OCI-LY1 (cell line): ENCODE results near the gene RMC1.

Source experiments
- CTCF ChIP-seq: fragments of 200-600 bp; sonication (generic), shearing (Covaris generic); IDR thresholded peaks from 2 replicates; pipeline ENCODE4 v1.5.1; 2017; ENCODE audit warnings: mild to moderate bottlenecking, antibody characterized with exemption, low read length, moderate library complexity, mixed read lengths
- EZH2 ChIP-seq: fragments of 200-600 bp; sonication (generic), shearing (Covaris generic); IDR thresholded peaks from 2 replicates; pipeline ENCODE4 v1.8.0; 2017; ENCODE audit warnings: borderline replicate concordance, mixed run types, mild to moderate bottlenecking, antibody characterized with exemption, low read length, moderate library complexity, mixed read lengths

DNA sequence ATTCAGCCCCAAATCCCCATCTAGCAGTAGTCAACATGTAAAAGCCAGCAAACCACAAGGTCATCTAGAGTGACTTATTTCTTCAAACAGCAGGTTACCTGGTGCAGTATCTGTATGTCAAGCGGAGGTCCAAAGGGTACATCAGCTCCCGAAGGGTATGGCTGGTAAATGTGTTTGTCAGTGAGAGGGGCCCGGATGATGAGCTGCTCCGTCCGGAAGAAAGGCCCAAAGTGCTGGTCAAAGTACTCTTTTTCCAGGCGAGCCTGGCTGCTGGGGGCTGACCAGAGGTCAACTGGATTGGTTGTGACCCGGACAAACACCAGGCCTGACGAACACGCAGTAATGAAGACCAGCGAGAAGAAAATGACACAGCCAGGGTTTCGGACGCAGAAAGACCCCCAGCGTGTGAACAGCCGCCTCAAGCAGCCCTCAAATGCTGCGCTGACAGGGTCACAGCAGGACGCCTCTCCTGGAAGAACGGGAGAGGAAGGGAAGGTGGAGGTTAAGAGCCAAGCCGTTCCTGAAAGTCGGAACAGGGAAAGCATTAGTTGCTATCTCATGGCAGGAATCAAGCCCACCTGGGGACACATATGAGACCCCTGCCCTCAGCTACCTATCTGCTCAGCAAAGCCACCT is 53.0 kb downstream of the RMC1 start:
- no peak for TF ChIP-seq CTCF
- no peak for TF ChIP-seq EZH2
